Measurements from ENCODE around the gene C6orf62.

DNA sequence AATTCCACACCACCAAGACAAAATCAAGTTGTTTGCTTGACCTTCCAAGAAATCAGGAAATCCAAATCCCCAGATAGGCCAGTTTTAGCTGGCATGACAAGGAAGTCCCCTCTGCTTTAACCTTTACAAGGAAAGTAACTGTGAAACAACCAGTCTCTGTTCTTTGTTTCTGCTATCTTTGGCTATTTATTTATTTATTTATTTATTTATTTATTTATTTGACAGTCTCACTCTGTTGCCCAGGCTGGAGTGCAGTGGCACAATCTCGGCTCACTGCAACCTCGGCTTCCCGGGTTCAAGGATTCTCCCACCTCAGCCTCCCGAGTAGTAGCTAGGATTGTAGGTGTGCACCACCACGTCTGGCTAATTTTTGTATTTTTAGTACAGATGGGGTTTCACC is 41.3 kb upstream of the C6orf62 start:
- TF ChIP-seq POLR2A (IDR thresholded peaks at IDR 0.05; ENCODE audit: low read depth, low read length), result no peak
- TF ChIP-seq, protein P1, sequence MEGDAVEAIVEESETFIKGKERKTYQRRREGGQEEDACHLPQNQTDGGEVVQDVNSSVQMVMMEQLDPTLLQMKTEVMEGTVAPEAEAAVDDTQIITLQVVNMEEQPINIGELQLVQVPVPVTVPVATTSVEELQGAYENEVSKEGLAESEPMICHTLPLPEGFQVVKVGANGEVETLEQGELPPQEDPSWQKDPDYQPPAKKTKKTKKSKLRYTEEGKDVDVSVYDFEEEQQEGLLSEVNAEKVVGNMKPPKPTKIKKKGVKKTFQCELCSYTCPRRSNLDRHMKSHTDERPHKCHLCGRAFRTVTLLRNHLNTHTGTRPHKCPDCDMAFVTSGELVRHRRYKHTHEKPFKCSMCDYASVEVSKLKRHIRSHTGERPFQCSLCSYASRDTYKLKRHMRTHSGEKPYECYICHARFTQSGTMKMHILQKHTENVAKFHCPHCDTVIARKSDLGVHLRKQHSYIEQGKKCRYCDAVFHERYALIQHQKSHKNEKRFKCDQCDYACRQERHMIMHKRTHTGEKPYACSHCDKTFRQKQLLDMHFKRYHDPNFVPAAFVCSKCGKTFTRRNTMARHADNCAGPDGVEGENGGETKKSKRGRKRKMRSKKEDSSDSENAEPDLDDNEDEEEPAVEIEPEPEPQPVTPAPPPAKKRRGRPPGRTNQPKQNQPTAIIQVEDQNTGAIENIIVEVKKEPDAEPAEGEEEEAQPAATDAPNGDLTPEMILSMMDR (conservative IDR thresholded peaks at IDR 0.05; ENCODE audit: low read depth, low read length), result no peak
- no peak for TF ChIP-seq CEBPB (IDR thresholded peaks at IDR 0.05; ENCODE audit: low read depth, low read length)
- no peak for TF ChIP-seq RAD21 (IDR thresholded peaks at IDR 0.05; ENCODE audit: low read length)
- TF ChIP-seq, protein P2, sequence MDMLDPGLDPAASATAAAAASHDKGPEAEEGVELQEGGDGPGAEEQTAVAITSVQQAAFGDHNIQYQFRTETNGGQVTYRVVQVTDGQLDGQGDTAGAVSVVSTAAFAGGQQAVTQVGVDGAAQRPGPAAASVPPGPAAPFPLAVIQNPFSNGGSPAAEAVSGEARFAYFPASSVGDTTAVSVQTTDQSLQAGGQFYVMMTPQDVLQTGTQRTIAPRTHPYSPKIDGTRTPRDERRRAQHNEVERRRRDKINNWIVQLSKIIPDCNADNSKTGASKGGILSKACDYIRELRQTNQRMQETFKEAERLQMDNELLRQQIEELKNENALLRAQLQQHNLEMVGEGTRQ (IDR thresholded peaks at IDR 0.05; ENCODE audit: low read depth, low read length), result no peak
- TF ChIP-seq MAZ (IDR thresholded peaks at IDR 0.05; ENCODE audit: borderline replicate concordance, low read depth, low read length), result no peak
- TF ChIP-seq, protein P3, sequence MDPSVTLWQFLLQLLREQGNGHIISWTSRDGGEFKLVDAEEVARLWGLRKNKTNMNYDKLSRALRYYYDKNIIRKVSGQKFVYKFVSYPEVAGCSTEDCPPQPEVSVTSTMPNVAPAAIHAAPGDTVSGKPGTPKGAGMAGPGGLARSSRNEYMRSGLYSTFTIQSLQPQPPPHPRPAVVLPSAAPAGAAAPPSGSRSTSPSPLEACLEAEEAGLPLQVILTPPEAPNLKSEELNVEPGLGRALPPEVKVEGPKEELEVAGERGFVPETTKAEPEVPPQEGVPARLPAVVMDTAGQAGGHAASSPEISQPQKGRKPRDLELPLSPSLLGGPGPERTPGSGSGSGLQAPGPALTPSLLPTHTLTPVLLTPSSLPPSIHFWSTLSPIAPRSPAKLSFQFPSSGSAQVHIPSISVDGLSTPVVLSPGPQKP (IDR thresholded peaks at IDR 0.05; ENCODE audit: borderline replicate concordance, low read depth, low read length), result no peak
- no peak for TF ChIP-seq RCOR1 (IDR thresholded peaks at IDR 0.05; ENCODE audit: insufficient replicate concordance, low read length)
- no peak for TF ChIP-seq MXI1 (IDR thresholded peaks at IDR 0.05; ENCODE audit: borderline replicate concordance, low read depth, low read length)
- no peak for TF ChIP-seq CHD1 (IDR thresholded peaks at IDR 0.05; ENCODE audit: low read depth, low read length)

All from IMR-90 (cell line).